Measurements from ENCODE around the gene MAST2. TPM values are rescaled to one million over a fixed set of nuclear protein-coding genes. Genes with fewer than 3 reads are reported as not detected.

Gene MAST2
- 14.4 and 22.3 TPM in 2 replicates for total RNA-seq

GRCh38 chr1:45803299-45803780, at the start of gene MAST2:
Gene MAST2, plus strand, starts transcription at chr1:45803612. Its CDS starts 284 bp downstream, at chr1:45803896.

Other genes starting within 250 kb of the MAST2 start
- 60.9 and 86.0 TPM in 2 replicates for gene NASP, start 219.6 kb upstream of the MAST2 start, total RNA-seq
- 0.54 and 1.1 TPM in 2 replicates for gene CCDC17, start 179.6 kb upstream of the MAST2 start, total RNA-seq
- 81.6 and 82.1 TPM in 2 replicates for gene GPBP1L1, start 117.1 kb upstream of the MAST2 start, total RNA-seq
- 9.5 and 10.2 TPM in 2 replicates for gene TMEM69, start 115.4 kb upstream of the MAST2 start, total RNA-seq
- 4.8 and 7.1 TPM in 2 replicates for gene IPP, start 53.0 kb upstream of the MAST2 start, total RNA-seq

Measured in endothelial cell of coronary artery (primary cell).